ACC112 (cell line): ENCODE measurements around the gene PAPSS2.
"Not testable (repeated sequence)": the region's sequence is repeated elsewhere in the genome, so short reads cannot be mapped to it uniquely, and the experiment has no call there.

Experiments used
- H2AFZ ChIP-seq: fragments of 200-600 bp; sonication (generic); one replicate; pipeline ENCODE4 v1.6.0; 2017; ENCODE audit warnings: antibody characterized with exemption, low read length; ENCODE audit not compliant: unreplicated experiment
- H3K27ac ChIP-seq: fragments of 200-600 bp; sonication (generic); 2 replicates; pipeline ENCODE4 v1.5.1; 2014; ENCODE audit warnings: low read depth, mild to moderate bottlenecking, antibody characterized with exemption, low read length, moderate library complexity
- H3K27me3 ChIP-seq: fragments of 200-600 bp; sonication (generic); 2 replicates; pipeline ENCODE4 v1.6.1; 2014; ENCODE audit warnings: mild to moderate bottlenecking, antibody characterized with exemption, low read length, moderate library complexity, mixed read lengths; ENCODE audit not compliant: insufficient read depth
- H3K36me3 ChIP-seq: fragments of 200-600 bp; sonication (generic); 2 replicates; pipeline ENCODE4 v1.6.1; 2016; ENCODE audit warnings: mild to moderate bottlenecking, antibody characterized with exemption, low read length, moderate library complexity, mixed read lengths; ENCODE audit not compliant: insufficient read depth
- H3K4me1 ChIP-seq: fragments of 200-600 bp; sonication (generic); one replicate; pipeline ENCODE4 v1.6.1; 2016; ENCODE audit warnings: low read length, mixed read lengths; ENCODE audit not compliant: insufficient read depth, unreplicated experiment, control insufficient read depth
- H3K4me3 ChIP-seq: fragments of 200-600 bp; sonication (generic); 2 replicates; pipeline ENCODE4 v1.5.1; 2014; ENCODE audit warnings: mild to moderate bottlenecking, low read depth, low read length
- H3K79me2 ChIP-seq: fragments of 200-600 bp; sonication (generic); one replicate; pipeline ENCODE4 v1.6.0; 2016; ENCODE audit warnings: low read length; ENCODE audit not compliant: control insufficient read depth, unreplicated experiment, insufficient read depth

PAPSS2 gene

GRCh38 chr10:87659571-87660483 lies at the start of gene PAPSS2:
TSS of gene PAPSS2 (plus strand) at chr10:87659878. CDS start at chr10:87659982, 104 bp downstream.
- peak within 1 kb of the TSS; percentile 85 for H3K4me3 ChIP-seq
- H3K27me3 ChIP-seq = no peaks in the 10 kb centered on the region
- H3K27ac ChIP-seq = peak within 1 kb of the TSS; percentile 92
- peaks cover 55% of the 10 kb centered on the region for H3K4me1 ChIP-seq
- H3K36me3 ChIP-seq = 0 out of 2 replicates have a peak, but pooled peaks cover 12% of the 10 kb centered on the region
- peak within 1 kb of the TSS; percentile 66 for H2AFZ ChIP-seq
- H3K79me2 ChIP-seq = peaks cover 46% of the 10 kb centered on the region

GRCh38 chr10:87611341-87611740 lies 48.3 kb upstream of the PAPSS2 start:
- not testable (repeated sequence) for H2AFZ ChIP-seq, H3K4me1 ChIP-seq, H3K4me3 ChIP-seq

GRCh38 chr10:87612115-87612514 lies 47.6 kb upstream of the PAPSS2 start:
- Histone ChIP-seq H3K27me3 (no peaks in the 10 kb centered on the region), H3K4me3 (no peak overlapping the region), H3K4me1 (no peaks in the 10 kb centered on the region), H3K36me3 (no peaks in the 10 kb centered on the region), H3K27ac (no peak overlapping the region), H2AFZ (no peak overlapping the region), H3K79me2 (no peaks in the 10 kb centered on the region)

More at GRCh38 chr10:87611341-87611740, 48.3 kb upstream of the PAPSS2 start:
- H3K27me3 ChIP-seq, H3K79me2 ChIP-seq, H3K36me3 ChIP-seq, H3K27ac ChIP-seq: not testable (repeated sequence)

GRCh38 chr10:87613751-87614150 lies 45.9 kb upstream of the PAPSS2 start:
- Histone ChIP-seq H3K27me3 (no peaks in the 10 kb centered on the region), H3K27ac (no peak overlapping the region), H3K79me2 (no peaks in the 10 kb centered on the region), H2AFZ (no peak overlapping the region), H3K4me3 (no peak overlapping the region), H3K36me3 (no peaks in the 10 kb centered on the region), H3K4me1 (no peaks in the 10 kb centered on the region)

GRCh38 chr10:87615856-87616255 lies 43.8 kb upstream of the PAPSS2 start:
- no peaks in the 10 kb centered on the region for H3K27me3 ChIP-seq
- H3K4me3 ChIP-seq = no peak overlapping the region
- H3K36me3 ChIP-seq = no peaks in the 10 kb centered on the region
- no peaks in the 10 kb centered on the region for H3K4me1 ChIP-seq
- H3K79me2 ChIP-seq = no peaks in the 10 kb centered on the region
- H3K27ac ChIP-seq = no peak overlapping the region
- H2AFZ ChIP-seq = no peak overlapping the region

GRCh38 chr10:87617503-87617902 lies 42.2 kb upstream of the PAPSS2 start:
- Histone ChIP-seq H3K4me1 (no peaks in the 10 kb centered on the region), H3K27me3 (no peaks in the 10 kb centered on the region), H3K79me2 (no peaks in the 10 kb centered on the region), H3K36me3 (no peaks in the 10 kb centered on the region), H3K4me3 (no peak overlapping the region), H3K27ac (no peak overlapping the region), H2AFZ (no peak overlapping the region)

- Histone ChIP-seq H3K36me3 (no peaks in the 10 kb centered on the region), H3K27ac (no peak overlapping the region), H2AFZ (no peak overlapping the region), H3K4me3 (no peak overlapping the region), H3K79me2 (no peaks in the 10 kb centered on the region), H3K27me3 (no peaks in the 10 kb centered on the region), H3K4me1 (no peaks in the 10 kb centered on the region)
Observed at GRCh38 chr10:87618566-87619423, 40.9 kb upstream of the PAPSS2 start.

GRCh38 chr10:87619705-87620104 lies 40.0 kb upstream of the PAPSS2 start:
- Histone ChIP-seq H3K79me2 (no peaks in the 10 kb centered on the region), H3K27me3 (no peaks in the 10 kb centered on the region), H2AFZ (no peak overlapping the region), H3K4me1 (no peaks in the 10 kb centered on the region), H3K4me3 (no peak overlapping the region), H3K27ac (no peak overlapping the region), H3K36me3 (no peaks in the 10 kb centered on the region)

- H3K79me2 ChIP-seq, H3K36me3 ChIP-seq, H3K4me3 ChIP-seq, H3K27ac ChIP-seq, H3K27me3 ChIP-seq, H3K4me1 ChIP-seq, H2AFZ ChIP-seq: not testable (repeated sequence)
Observed at GRCh38 chr10:87621440-87621839, 38.2 kb upstream of the PAPSS2 start.

- Histone ChIP-seq H3K79me2 (no peaks in the 10 kb centered on the region), H3K27me3 (no peaks in the 10 kb centered on the region), H2AFZ (no peak overlapping the region), H3K4me3 (no peak overlapping the region), H3K27ac (no peak overlapping the region), H3K4me1 (no peaks in the 10 kb centered on the region), H3K36me3 (no peaks in the 10 kb centered on the region)
Observed at GRCh38 chr10:87622314-87623004, 37.2 kb upstream of the PAPSS2 start.
